DLD1 (cell line): ENCODE results near the gene RPTOR.

Source experiments
- in situ Hi-C: cut with HindIII; loops from 2 replicates; pipeline ENCODE4 v1.10.0; 2017; ENCODE audit warnings: low sequenced_read_pairs

The RPTOR gene

GRCh38 chr17:80708480-80708879 lies 163.8 kb downstream of the RPTOR start:
- in situ Hi-C loops: no loop called here

- in situ Hi-C loops: no loop called here
Measured at GRCh38 chr17:80709090-80709695, 164.6 kb downstream of the RPTOR start.

GRCh38 chr17:80710714-80711302 lies 166.2 kb downstream of the RPTOR start:
- in situ Hi-C loops: no loop called here

- in situ Hi-C loops: no loop called here
Measured at GRCh38 chr17:80712089-80712488, 167.5 kb downstream of the RPTOR start.

GRCh38 chr17:80712606-80713005 lies 168.0 kb downstream of the RPTOR start:
- in situ Hi-C loops: no loop called here

GRCh38 chr17:80716986-80717719 lies 172.5 kb downstream of the RPTOR start:
- in situ Hi-C loops: no loop called here

- in situ Hi-C loops: no loop called here
Measured at GRCh38 chr17:80717720-80718083, 173.1 kb downstream of the RPTOR start.

- in situ Hi-C loops: no loop called here
Measured at GRCh38 chr17:80718428-80718827, 173.8 kb downstream of the RPTOR start.

GRCh38 chr17:80719449-80719848 lies 174.8 kb downstream of the RPTOR start:
- in situ Hi-C loops: no loop called here

- in situ Hi-C loops: no loop called here
Measured at GRCh38 chr17:80720610-80721577, 176.3 kb downstream of the RPTOR start.

- in situ Hi-C loops: no loop called here
Measured at GRCh38 chr17:80722661-80723060, 178.0 kb downstream of the RPTOR start.

GRCh38 chr17:80724775-80725266 lies 180.2 kb downstream of the RPTOR start:
- in situ Hi-C loops: no loop called here

- in situ Hi-C loops: no loop called here
Measured at GRCh38 chr17:80725517-80725916, 180.9 kb downstream of the RPTOR start.

GRCh38 chr17:80726558-80727408 lies 182.1 kb downstream of the RPTOR start:
- in situ Hi-C loops: no loop called here

GRCh38 chr17:80727409-80727755 lies 182.7 kb downstream of the RPTOR start:
- in situ Hi-C loops: no loop called here

- in situ Hi-C loops: no loop called here
Measured at GRCh38 chr17:80729016-80729415, 184.4 kb downstream of the RPTOR start.

- in situ Hi-C loops: no loop called here
Measured at GRCh38 chr17:80729761-80730160, 185.1 kb downstream of the RPTOR start.

GRCh38 chr17:80730739-80731138 lies 186.1 kb downstream of the RPTOR start:
- in situ Hi-C loops: no loop called here

- in situ Hi-C loops: no loop called here
Measured at GRCh38 chr17:80731323-80731722, 186.7 kb downstream of the RPTOR start.

- in situ Hi-C loops: no loop called here
Measured at GRCh38 chr17:80732268-80732667, 187.6 kb downstream of the RPTOR start.
